GM20431 (cell line): ENCODE results near the gene RNF135.
"Not testable (repeated sequence)": the region's sequence is repeated elsewhere in the genome, so short reads cannot be mapped to it uniquely, and the experiment has no call there.

ENCODE experiments used
- in situ Hi-C: fragments of 300-500 bp; cut with MseI, MboI; formaldehyde crosslinking; loops from one replicate; pipeline ENCODE4 v1.15.0; 2020; ENCODE audit warnings: low sequenced_read_pairs; ENCODE audit not compliant: unreplicated experiment

RNF135 gene

DNA sequence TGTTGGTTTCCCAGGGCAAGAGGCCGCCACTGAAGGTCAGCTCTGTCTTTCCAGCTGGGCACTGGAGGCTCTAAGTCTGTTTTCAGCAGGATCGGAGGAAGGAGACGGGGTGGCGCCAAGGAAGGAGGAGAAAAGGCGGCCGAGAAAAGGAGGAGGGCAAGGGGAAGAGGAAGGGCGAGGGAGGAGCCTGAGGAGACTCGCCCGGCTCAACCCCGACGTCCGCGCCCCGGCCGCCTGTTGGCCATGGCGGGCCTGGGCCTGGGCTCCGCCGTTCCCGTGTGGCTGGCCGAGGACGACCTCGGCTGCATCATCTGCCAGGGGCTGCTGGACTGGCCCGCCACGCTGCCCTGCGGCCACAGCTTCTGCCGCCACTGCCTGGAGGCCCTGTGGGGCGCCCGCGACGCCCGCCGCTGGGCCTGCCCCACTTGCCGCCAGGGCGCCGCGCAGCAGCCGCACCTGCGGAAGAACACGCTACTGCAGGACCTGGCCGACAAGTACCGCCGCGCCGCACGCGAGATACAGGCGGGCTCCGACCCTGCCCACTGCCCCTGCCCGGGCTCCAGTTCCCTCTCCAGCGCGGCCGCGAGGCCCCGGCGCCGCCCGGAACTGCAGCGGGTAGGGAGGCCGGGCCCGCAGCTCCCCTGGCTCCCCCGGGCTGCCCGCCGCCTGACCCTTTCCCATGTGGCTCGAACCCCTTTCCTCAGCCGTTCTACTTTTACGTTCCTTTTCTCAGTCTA, at the start of gene RNF135:
Gene RNF135 (plus strand): TSS at position 209 of the 737 bp plus-strand sequence. CDS start 35 bp downstream, at position 244.
- in situ Hi-C loops = no loop called here

DNA sequence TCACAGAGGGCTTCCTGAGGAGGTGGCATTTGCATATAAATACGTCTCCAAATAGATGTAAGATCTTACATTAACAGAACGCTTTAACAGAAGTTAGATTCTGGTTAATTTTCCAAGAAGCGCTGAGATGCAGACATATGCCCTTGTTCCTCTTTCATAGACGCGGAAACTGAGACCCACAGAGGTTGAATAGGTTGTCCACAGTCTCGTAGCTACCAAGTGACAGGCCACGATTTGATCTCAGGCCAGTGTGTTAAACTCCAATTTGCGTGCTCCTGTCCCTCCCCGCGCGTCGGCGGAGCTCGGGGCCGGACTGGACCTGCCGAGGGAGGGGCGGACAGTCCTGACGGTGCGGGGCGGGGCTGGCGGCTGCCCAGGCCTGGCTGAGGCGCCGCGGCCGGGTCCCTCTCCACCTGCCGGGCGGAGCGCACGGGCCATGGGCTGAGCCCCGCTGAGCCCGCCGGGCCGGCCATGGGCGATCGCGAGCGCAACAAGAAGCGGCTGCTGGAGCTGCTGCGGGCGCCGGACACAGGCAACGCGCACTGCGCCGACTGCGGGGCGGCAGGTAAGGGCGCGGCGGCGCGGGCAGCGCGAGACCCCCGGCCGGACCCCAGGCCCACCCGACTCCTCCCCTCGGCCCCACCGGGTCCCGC, 49.2 kb upstream of the RNF135 start, which contains the start of gene ADAP2:
Gene ADAP2 (plus strand): TSS at position 402 of the 653 bp plus-strand sequence. CDS start 70 bp downstream, at position 472.
- in situ Hi-C loops = no loop called here

GRCh38 chr17:30922235-30923030, 48.4 kb upstream of the RNF135 start:
- in situ Hi-C loops = no loop called here

DNA sequence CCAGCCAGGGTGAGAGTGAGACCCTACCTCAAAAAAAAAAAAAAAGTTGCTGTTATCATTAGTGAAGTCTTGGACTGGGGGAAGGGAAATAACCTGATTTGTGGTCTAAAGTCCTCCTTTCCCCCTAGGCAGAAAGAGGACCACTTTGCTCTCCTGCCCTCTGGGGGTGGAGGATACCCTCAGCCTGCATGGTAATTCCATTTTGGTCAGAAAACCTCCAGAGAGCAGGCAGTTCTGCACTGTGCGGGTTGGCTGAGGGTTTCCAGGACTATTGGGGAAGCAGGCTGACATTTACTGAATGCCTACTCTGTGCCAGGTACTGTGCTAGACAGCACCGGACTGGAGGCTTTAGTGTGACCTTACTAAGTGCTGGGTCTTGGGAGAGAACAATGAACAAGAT, 46.5 kb upstream of the RNF135 start:
- in situ Hi-C loops = no loop called here

GRCh38 chr17:30926516-30926915, 44.3 kb upstream of the RNF135 start:
- in situ Hi-C loops = no loop called here

DNA sequence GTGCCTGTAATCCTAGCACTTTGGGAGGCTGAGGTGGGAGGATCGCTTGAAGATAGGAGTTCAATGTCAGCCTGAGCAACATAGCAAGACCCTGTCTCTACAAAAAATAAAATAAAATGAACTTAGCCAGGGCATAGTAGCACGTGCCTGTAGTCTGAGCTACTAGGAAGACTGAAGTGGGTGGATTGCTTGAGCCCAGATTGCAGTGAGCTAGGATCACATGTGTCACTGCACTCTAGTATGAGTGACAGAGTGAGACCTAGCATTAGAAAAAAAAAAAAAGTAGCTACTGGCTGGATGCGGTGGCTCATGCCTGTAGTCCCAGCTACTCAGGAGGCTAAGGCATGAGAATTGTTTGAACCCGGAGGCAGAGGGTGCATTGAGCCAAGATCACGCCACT, 43.1 kb upstream of the RNF135 start:
- in situ Hi-C loops = no loop called here

- in situ Hi-C loops = no loop called here
Observed at GRCh38 chr17:30928584-30928983, 42.3 kb upstream of the RNF135 start.

DNA sequence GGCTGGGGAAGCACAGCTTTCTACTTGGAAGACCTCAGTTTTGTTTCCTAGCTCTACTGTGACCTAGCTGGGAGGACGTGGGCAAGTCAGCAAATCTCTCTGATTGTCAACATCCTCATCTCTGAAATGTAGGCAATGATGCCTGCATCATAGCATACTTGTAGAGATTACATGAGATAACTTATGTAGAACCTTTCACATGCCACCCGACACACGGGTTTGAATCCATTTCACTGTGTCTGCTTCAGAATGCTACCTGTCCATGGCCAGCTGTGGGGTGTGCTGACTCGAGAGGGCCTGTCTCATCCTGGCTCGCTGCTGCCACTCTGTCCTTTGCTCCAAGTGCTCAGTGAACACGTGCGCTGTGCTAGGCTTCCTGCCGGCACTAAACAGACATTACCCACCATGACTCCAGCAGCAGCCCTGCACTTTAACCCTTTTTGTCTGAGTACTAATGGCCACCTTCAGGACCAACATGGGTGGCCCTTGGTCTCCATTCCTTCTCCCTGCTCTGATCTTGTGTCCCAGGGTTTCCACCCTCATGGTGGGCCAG, 41.7 kb upstream of the RNF135 start:
- in situ Hi-C loops = no loop called here

DNA sequence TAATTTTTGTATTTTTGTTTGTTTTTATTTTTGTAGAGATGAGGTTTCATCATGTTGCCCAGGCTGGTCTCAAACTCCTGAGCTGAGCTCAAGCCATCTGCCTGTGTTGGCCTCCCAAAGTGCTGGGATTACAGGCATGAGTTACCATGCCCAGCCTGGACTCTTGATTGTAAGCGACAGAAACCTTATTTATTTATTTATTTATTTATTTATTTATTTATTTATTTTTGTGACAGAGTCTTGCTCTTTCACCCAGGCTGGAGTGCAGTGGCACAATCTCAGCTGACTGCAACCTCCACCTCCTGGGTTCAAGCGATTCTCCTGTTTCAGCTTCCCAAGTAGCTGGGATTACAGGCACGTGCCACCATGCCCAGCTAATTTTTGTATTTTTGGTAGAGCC, 41.0 kb upstream of the RNF135 start:
- in situ Hi-C loops = not testable (repeated sequence)

DNA sequence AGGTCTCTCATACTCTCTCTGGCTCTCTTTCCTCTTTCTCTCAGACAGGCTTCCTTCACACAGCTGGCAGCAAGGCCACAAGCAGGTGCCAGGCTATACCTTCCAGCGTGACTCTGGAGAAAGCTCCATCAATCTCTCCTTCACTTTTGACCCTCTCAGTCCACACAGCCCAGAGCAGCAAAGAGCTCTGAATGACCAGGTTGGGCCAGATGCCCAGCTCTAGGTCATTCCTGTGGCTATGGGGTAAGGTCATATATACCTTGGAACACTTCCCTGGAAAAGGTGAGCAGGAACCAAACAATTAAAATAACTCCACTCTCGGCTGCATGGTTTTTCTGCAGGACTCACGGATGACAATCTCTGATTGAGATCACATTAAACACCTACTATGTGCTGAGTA, 40.3 kb upstream of the RNF135 start:
- in situ Hi-C loops = no loop called here

- in situ Hi-C loops = not testable (repeated sequence)
Observed at GRCh38 chr17:30931582-30931981, 39.3 kb upstream of the RNF135 start.

GRCh38 chr17:30933966-30934365, 36.9 kb upstream of the RNF135 start:
- in situ Hi-C loops = no loop called here

- in situ Hi-C loops = no loop called here
Observed at GRCh38 chr17:30939051-30939689, 31.7 kb upstream of the RNF135 start.

- in situ Hi-C loops = no loop called here
Observed at GRCh38 chr17:30942308-30943079, 28.3 kb upstream of the RNF135 start.

GRCh38 chr17:30947796-30948195, 23.0 kb upstream of the RNF135 start:
- in situ Hi-C loops = no loop called here

- in situ Hi-C loops = no loop called here
Observed at GRCh38 chr17:30950189-30950588, 20.6 kb upstream of the RNF135 start.

DNA sequence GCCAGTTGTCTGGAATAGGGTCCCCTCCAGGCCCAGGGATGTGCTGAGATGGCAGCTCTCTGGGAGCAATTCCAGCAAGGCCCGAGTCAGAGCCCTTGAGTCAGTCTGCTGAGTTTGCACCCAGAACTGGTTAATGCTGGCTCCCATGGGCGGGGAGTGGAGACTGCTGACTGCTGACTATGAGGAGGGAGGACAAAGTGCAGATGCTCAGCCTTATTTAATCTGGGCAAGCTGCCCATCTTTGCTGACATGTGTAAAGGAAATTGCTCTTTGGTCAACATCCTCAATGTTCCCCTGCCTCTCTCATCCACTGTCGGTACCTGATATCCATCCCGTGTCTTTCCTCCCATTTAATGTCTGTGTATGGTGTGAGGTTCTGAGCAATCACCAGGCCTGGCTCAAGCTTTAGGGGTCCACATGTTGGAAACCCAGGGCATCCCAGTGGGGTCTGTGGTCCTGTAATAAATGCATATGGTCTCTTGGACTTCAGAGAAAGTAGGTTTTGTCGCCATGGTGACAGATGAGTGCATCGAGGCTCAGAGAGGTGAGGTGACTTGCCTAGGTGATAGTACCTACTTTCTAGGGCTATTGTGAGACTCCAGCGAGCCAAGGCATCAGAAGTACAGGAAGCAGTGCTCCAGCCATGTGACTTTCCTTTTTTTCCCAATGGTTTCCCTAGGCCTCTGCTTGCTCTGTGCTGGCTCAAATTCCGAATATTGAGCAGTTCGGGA, 20.0 kb upstream of the RNF135 start:
- in situ Hi-C loops = no loop called here

GRCh38 chr17:30952638-30953393, 18.0 kb upstream of the RNF135 start:
- in situ Hi-C loops = no loop called here
